NT2/D1 (cell line): ENCODE data around the gene GCDH.
A peak's percentile ranks its signal among the peaks of the same experiment; 100 is the strongest.

Experiments
- DNase-seq: peaks from one replicate; pipeline ENCODE4 v3.0.0-alpha.2; 2011; ENCODE audit warnings: low read depth, low spot score
- H3K27me3 ChIP-seq: 2 replicates; pipeline ENCODE4 v1.6.0; 2011; ENCODE audit warnings: mild to moderate bottlenecking; ENCODE audit not compliant: insufficient read length, insufficient read depth
- H3K36me3 ChIP-seq: 2 replicates; pipeline ENCODE4 v1.6.1; 2011; ENCODE audit warnings: mild to moderate bottlenecking, low read length, mixed read lengths; ENCODE audit not compliant: insufficient read depth, insufficient read length
- H3K4me1 ChIP-seq: 2 replicates; pipeline ENCODE4 v1.5.1; 2011; ENCODE audit not compliant: insufficient read depth, insufficient read length
- H3K4me3 ChIP-seq: 2 replicates; pipeline ENCODE4 v1.5.1; 2011; ENCODE audit warnings: low read depth; ENCODE audit not compliant: insufficient read length
- H3K9ac ChIP-seq: 2 replicates; pipeline ENCODE4 v1.6.0; 2011; ENCODE audit warnings: low read depth; ENCODE audit not compliant: insufficient read length
- H3K9me3 ChIP-seq: 2 replicates; pipeline ENCODE4 v1.5.1; 2011; ENCODE audit warnings: mild to moderate bottlenecking, low read length; ENCODE audit not compliant: insufficient read depth
- SUZ12 ChIP-seq: IDR thresholded peaks from 2 replicates; pipeline ENCODE4 v1.6.1; 2011; ENCODE audit not compliant: insufficient read length, insufficient read depth; ENCODE audit errors: extremely low read depth
- YY1 ChIP-seq: IDR thresholded peaks from 2 replicates; pipeline ENCODE4 v1.6.1; 2011; ENCODE audit not compliant: insufficient read length, insufficient read depth
- ZNF274 ChIP-seq: IDR thresholded peaks from 2 replicates; pipeline ENCODE4 v1.6.1; 2011; ENCODE audit warnings: mild to moderate bottlenecking, low read depth, low read length

GCDH gene

DNA sequence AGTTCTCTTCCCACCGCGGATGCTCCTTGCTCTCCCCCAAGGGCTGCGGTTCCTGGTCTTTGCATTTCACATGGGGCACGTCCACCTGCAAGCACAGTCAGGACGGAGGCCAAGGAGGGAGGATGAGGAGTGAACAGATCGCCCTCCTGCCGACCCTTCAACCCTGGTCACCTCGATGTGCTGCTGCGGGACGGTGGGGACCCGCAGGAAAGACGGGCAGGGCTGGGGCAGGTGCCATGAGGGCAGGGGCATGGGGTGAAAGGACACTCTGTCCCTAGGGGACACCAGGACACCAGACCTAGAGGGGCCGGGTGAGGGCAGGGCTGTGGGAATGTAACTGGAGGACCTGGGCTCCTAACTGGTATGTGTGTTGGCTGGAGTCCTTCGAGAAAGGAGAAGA is 27.3 kb downstream of the GCDH start:
- peaks cover 8% of the 10 kb centered on the region for H3K27me3 ChIP-seq
- peaks cover 4% of the 10 kb centered on the region for H3K4me1 ChIP-seq
- H3K36me3 ChIP-seq: peaks cover 14% of the 10 kb centered on the region
- no peak overlapping the region for H3K9ac ChIP-seq
- peaks cover 9% of the 10 kb centered on the region; the same call in 1 of the 2 replicates for H3K9me3 ChIP-seq
- no peak for DNase-seq
- no peak for TF ChIP-seq ZNF274
- TF ChIP-seq YY1: no peak
- TF ChIP-seq SUZ12: no peak
- no peak overlapping the region for H3K4me3 ChIP-seq

DNA sequence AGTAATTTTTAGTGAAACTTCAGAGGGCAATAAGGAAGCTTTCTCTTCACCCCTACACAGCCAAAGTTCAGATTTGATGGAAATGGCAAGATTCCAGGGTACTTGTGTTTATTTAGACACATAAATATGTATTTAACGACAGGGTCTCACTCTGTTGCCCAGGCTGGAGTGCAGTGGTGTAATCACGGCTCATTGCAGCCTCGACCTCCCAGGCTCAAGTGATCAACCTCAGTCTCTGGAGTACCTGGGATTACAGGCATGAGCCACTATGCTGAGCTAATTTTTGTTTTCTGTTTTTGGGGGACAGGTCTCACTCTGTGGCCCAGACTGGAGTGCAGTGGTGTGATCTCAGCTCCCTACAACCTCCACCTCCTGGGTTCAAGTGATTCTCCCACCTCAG is 30.1 kb downstream of the GCDH start:
- no peak overlapping the region for H3K4me3 ChIP-seq
- peaks cover 2% of the 10 kb centered on the region for H3K4me1 ChIP-seq
- H3K27me3 ChIP-seq: peaks cover 8% of the 10 kb centered on the region
- H3K9ac ChIP-seq: no peak overlapping the region
- H3K9me3 ChIP-seq: peaks cover 9% of the 10 kb centered on the region; the same call in 1 of the 2 replicates
- TF ChIP-seq ZNF274 (no peak), SUZ12 (no peak), YY1 (no peak)
- no peak for DNase-seq
- H3K36me3 ChIP-seq: peaks cover 40% of the 10 kb centered on the region

DNA sequence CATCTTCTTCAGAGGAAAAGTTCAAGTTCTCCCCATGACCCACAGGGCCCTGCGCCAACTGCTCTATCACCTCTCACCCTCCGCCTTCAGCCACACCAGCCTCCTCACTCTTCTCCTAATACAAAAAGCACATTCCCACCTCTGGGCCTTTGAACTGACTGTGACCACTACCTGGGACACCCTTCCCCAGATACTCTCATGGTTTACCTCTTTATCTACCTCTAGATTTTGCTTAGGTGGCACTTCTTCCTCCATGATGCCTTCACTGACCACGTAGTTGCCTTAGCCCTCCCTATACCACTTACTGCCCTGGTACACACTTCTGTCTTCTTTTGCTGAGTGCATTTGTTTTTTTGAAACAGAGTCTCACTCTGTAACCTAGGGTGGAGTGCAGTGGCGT is 32.0 kb downstream of the GCDH start:
- TF ChIP-seq YY1 (no peak), ZNF274 (no peak), SUZ12 (no peak)
- Histone ChIP-seq H3K4me3 (no peak overlapping the region), H3K9me3 (peaks cover 9% of the 10 kb centered on the region; the same call in 1 of the 2 replicates), H3K36me3 (peaks cover 52% of the 10 kb centered on the region), H3K4me1 (peaks cover 2% of the 10 kb centered on the region), H3K27me3 (peaks cover 7% of the 10 kb centered on the region), H3K9ac (no peak overlapping the region)
- DNase-seq: no peak

DNA sequence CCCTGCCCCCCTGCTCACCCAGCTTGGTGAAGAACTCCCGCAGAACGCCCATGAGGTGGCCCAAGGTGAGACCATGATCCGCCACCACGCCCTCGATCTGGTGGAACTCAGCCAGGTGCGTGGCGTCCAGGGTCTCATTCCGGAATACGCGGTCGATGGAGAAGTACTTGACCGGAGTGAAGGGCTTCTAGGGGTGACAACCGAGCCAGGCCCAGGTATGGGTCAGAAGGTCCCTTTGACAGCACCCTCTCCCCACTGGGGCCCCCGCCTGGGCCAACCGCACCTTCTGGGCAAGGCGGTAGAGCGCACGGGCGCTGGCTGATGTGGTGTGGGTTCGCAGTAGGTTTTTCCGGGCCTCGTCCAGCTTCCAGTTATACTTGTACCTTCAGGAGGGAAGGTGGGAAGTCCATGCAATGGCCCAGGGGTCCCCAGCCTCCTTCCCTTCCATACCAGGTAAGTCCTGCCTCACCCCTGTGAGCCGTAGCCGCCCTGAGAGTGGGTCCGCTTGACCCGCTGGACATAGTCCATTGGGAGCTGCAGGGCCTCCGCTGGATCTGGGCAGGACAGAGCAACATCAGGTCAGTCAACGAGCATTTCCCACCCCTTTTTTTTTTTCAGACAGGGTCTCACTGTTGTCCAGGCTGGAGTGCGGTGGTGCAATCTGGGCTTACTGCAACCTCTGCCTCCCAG is 33.8 kb downstream of the GCDH start:
- Histone ChIP-seq H3K9me3 (no peaks in the 10 kb centered on the region), H3K27me3 (no peaks in the 10 kb centered on the region), H3K36me3 (peaks cover 70% of the 10 kb centered on the region), H3K9ac (no peak overlapping the region), H3K4me1 (no peaks in the 10 kb centered on the region), H3K4me3 (no peak overlapping the region)
- no peak for TF ChIP-seq ZNF274
- TF ChIP-seq YY1: no peak
- TF ChIP-seq SUZ12: no peak
- DNase-seq: no peak

DNA sequence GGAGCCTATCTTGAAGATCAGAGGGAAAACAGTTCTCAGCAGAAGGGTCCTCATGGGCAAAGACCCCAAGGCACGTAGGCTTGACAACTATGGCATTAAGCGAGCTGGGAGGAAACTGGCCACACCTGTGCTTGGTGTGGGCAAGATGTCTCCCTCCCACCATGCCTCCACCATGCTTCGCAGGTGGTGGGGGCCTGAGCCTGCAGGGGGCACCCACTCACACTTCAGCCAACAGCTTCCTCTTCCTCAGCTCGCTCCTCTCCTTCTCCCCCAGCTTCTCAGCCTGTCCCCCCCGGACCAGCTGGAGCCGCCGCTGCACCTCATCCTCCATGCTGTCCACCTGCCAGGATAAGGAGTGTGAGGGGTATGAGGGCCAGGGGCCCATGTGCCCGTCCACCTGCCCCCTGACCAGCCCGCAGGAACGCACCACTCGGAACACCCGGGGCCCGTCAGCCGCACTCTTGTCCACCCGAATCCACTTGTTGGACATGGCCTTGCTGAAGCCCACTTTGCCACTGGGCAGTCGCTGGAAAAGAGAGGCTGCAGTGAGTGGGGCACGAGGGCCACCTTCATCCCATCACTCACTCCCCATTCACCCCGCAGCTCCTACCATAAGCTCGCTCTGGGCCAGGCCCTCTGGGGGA is 39.2 kb downstream of the GCDH start:
- DNase-seq: no peak
- peaks cover 61% of the 10 kb centered on the region for H3K36me3 ChIP-seq
- no peaks in the 10 kb centered on the region for H3K4me1 ChIP-seq
- H3K4me3 ChIP-seq: no peak overlapping the region
- H3K9me3 ChIP-seq: no peaks in the 10 kb centered on the region
- H3K9ac ChIP-seq: peak overlapping the region; percentile 0
- TF ChIP-seq SUZ12 (no peak), ZNF274 (no peak), YY1 (no peak)
- no peaks in the 10 kb centered on the region for H3K27me3 ChIP-seq

DNA sequence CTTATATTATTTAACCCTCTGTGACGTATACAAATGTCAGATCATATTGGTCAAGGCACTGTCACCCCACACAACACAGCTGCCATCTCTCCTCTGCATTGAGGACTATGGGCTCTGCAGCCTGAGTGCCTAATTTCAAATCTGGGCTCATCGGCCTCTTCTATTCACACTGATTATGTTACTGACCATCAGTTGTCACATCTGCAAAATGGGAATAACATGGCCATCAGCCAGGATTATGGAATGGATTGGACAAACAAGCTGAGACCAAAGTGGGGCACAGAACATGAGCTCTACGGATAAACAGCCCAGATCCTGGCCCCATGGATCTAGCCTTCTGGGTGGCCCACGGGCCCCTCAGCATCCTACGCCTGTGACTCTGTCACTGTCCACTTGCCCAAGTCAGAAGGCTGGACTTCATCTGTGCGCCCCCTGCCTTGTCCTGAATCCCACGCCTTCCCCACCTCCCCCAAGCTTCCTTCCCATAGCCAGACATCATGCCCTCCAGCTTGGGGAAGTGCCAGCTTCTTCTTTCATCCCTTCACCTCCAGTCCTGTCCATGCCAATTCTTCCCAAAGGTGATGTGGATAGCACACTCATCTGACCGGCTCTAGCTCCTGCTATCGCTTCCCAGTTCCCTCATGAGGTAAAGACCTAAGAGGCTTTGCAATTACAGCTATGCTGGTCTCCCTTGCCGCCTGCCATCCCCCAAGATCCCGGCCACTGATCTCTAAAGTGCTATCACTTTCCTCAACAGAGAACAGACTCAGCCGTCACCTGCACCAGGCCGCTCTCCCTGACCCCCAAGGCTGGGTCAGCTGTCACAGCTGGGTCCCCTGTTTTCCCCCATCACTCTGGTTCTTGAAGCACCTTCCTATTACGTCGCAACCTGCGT is 41.7 kb downstream of the GCDH start:
- H3K9me3 ChIP-seq: no peaks in the 10 kb centered on the region
- H3K4me3 ChIP-seq: peak overlapping the region; percentile 95
- peak overlapping the region; percentile 95 for H3K9ac ChIP-seq
- H3K36me3 ChIP-seq: peaks cover 42% of the 10 kb centered on the region
- no peak for TF ChIP-seq SUZ12
- TF ChIP-seq YY1: no peak
- TF ChIP-seq ZNF274: no peak
- DNase-seq: no peak
- no peaks in the 10 kb centered on the region for H3K4me1 ChIP-seq
- H3K27me3 ChIP-seq: no peaks in the 10 kb centered on the region
